ENCODE data around the gene FBXL20. TPM values are rescaled to one million over a fixed set of nuclear protein-coding genes. Genes with fewer than 3 reads are reported as not detected.

The FBXL20 gene
- total RNA-seq, 1 donor from 2014 or later: 14.1 TPM

GRCh38 chr17:39357986-39358385 is 43.4 kb downstream of the FBXL20 start:
- Mint-ChIP-seq H3K27ac (no peak overlapping the region), H3K27me3 (no peaks in the 10 kb centered on the region), H3K36me3 (ENCODE audit: low read depth) (no peaks in the 10 kb centered on the region), H3K9me3 (no peaks in the 10 kb centered on the region), H3K4me3 (no peak overlapping the region), H3K4me1 (peaks cover 3% of the 10 kb centered on the region)
- ATAC-seq (ENCODE audit: low read depth) (no peak), DNase-seq (no peak)
- intact Hi-C loops (cut with micrococcal nuclease): no loop called here
- CTCF ChIA-PET: no interaction called here
- TF ChIP-seq CTCF (IDR thresholded peaks at IDR 0.05): no peak
- POLR2A ChIA-PET: no interaction called here

- CTCF ChIA-PET: no interaction called here
- Mint-ChIP-seq H3K36me3 (ENCODE audit: low read depth) (no peaks in the 10 kb centered on the region), H3K9me3 (no peaks in the 10 kb centered on the region), H3K27me3 (no peaks in the 10 kb centered on the region), H3K4me3 (no peak overlapping the region), H3K4me1 (peaks cover 4% of the 10 kb centered on the region), H3K27ac (no peak overlapping the region)
- POLR2A ChIA-PET: no interaction called here
- ATAC-seq (ENCODE audit: low read depth): no peak
- no peak for DNase-seq
- intact Hi-C loops (cut with micrococcal nuclease): no loop called here
- TF ChIP-seq CTCF (IDR thresholded peaks at IDR 0.05): no peak
Measured at GRCh38 chr17:39357488-39357887, 43.9 kb downstream of the FBXL20 start.

- no peak overlapping the region for H3K27ac Mint-ChIP-seq
Measured at GRCh38 chr17:39352986-39353385, 48.4 kb downstream of the FBXL20 start.

GRCh38 chr17:39352511-39352910 is 48.9 kb downstream of the FBXL20 start:
- Mint-ChIP-seq H3K27me3 (no peaks in the 10 kb centered on the region), H3K27ac (no peak overlapping the region), H3K4me3 (no peak overlapping the region), H3K4me1 (peaks cover 4% of the 10 kb centered on the region), H3K9me3 (no peaks in the 10 kb centered on the region), H3K36me3 (ENCODE audit: low read depth) (peaks cover 1% of the 10 kb centered on the region)
- CTCF ChIA-PET: interaction anchor here (0.6 to 1.2 kb wide), 4 partner anchors 110 to 146 kb away, joined by 3 to 4 read pairs (median 3); no protein-coding TSS in a partner anchor
- intact Hi-C loops (cut with micrococcal nuclease): loop anchor here (1.0 kb wide), 1 partner anchor 81 kb away; no protein-coding TSS in a partner anchor
- DNase-seq: no peak
- no peak for TF ChIP-seq CTCF (IDR thresholded peaks at IDR 0.05)
- POLR2A ChIA-PET: interaction anchor here (0.6 kb wide), 1 partner anchor 17 kb away, joined by 4 read pairs; no protein-coding TSS in a partner anchor
- ATAC-seq (ENCODE audit: low read depth): no peak

More at GRCh38 chr17:39352986-39353385, 48.4 kb downstream of the FBXL20 start:
- Mint-ChIP-seq H3K9me3 (no peaks in the 10 kb centered on the region), H3K4me1 (peaks cover 4% of the 10 kb centered on the region), H3K27me3 (no peaks in the 10 kb centered on the region), H3K36me3 (ENCODE audit: low read depth) (no peaks in the 10 kb centered on the region), H3K4me3 (no peak overlapping the region)
- ATAC-seq (ENCODE audit: low read depth): no peak
- intact Hi-C loops (cut with micrococcal nuclease): loop anchor here (1.0 kb wide), 1 partner anchor 82 kb away; no protein-coding TSS in a partner anchor
- TF ChIP-seq CTCF (IDR thresholded peaks at IDR 0.05): no peak
- CTCF ChIA-PET: interaction anchor here (0.6 to 1.2 kb wide), 4 partner anchors 111 to 146 kb away, joined by 3 to 4 read pairs (median 3); no protein-coding TSS in a partner anchor
- no peak for DNase-seq
- POLR2A ChIA-PET: interaction anchor here (0.6 kb wide), 2 partner anchors 17 to 540 kb away, joined by 4 read pairs; no protein-coding TSS in a partner anchor

- peaks cover 4% of the 10 kb centered on the region for H3K4me1 Mint-ChIP-seq
- no peak overlapping the region for H3K4me3 Mint-ChIP-seq
- no peak for ATAC-seq (ENCODE audit: low read depth)
- intact Hi-C loops (cut with micrococcal nuclease): no loop called here
- ChIA-PET CTCF (interaction anchor here (1.6 kb wide), 1 partner anchor 11 kb away, joined by 3 read pairs; no protein-coding TSS in a partner anchor), POLR2A (no interaction called here)
- no peak overlapping the region for H3K27ac Mint-ChIP-seq
- no peaks in the 10 kb centered on the region for H3K27me3 Mint-ChIP-seq
- DNase-seq: no peak
- no peaks in the 10 kb centered on the region for H3K9me3 Mint-ChIP-seq
- TF ChIP-seq CTCF (IDR thresholded peaks at IDR 0.05): no peak
- peaks cover 2% of the 10 kb centered on the region for H3K36me3 Mint-ChIP-seq (ENCODE audit: low read depth)
Measured at GRCh38 chr17:39351508-39351907, 49.9 kb downstream of the FBXL20 start.

Measured in activated B cell treated with CpG ODN at 0.5 μM for 24 hours (primary cell).